ENCODE measurements around the gene TNFAIP8L1.
"Not testable (repeated sequence)": the region's sequence is repeated elsewhere in the genome, so short reads cannot be mapped to it uniquely, and the experiment has no call there.

GRCh38 chr19:4595158-4595557, 44.2 kb upstream of the TNFAIP8L1 start:
- not testable (repeated sequence) for TF ChIP-seq RAD21 (IDR thresholded peaks at IDR 0.05 in 1 of 2, conservative IDR thresholded peaks at IDR 0.05 in 1 of 2; ENCODE audit: low read depth in 2 of 2, low read length in 2 of 2); EP300 (IDR thresholded peaks at IDR 0.05; ENCODE audit: borderline replicate concordance in 1 of 2, low read depth in 2 of 2, low read length in 2 of 2); USF2 (IDR thresholded peaks at IDR 0.05; ENCODE audit: low read length); CTCF (IDR thresholded peaks at IDR 0.05; ENCODE audit: control extremely low read depth in 1 of 3, insufficient read depth in 1 of 3, low read depth in 1 of 3, low read length in 3 of 3); POLR2A (IDR thresholded peaks at IDR 0.05; ENCODE audit: control extremely low read depth in 1 of 2, low read depth in 2 of 2, low read length in 2 of 2); BCL11A (IDR thresholded peaks at IDR 0.05; ENCODE audit: low read depth in 2 of 2, low read length in 2 of 2)
